HEK293T (cell line): ENCODE measurements around the gene GABRR3.

ENCODE experiments used
- CTBP1 ChIP-seq: fragments of 450-650 bp; IDR thresholded peaks from 2 replicates; pipeline ENCODE4 v1.6.1; 2016; ENCODE audit warnings: borderline replicate concordance
- ELF4 ChIP-seq: fragments of 450-650 bp; IDR thresholded peaks from 2 replicates; pipeline ENCODE4 v1.6.1; 2017; ENCODE audit warnings: antibody characterized with exemption
- FOXA1 ChIP-seq: fragments of 450-650 bp; IDR thresholded peaks from 2 replicates; pipeline ENCODE4 v1.6.1; 2016; ENCODE audit warnings: mild to moderate bottlenecking
- FOXK2 ChIP-seq: fragments of 450-650 bp; IDR thresholded peaks from 2 replicates; pipeline ENCODE4 v1.6.1; 2016; ENCODE audit warnings: mild to moderate bottlenecking
- FOXM1 ChIP-seq: fragments of 450-650 bp; IDR thresholded peaks from 2 replicates; pipeline ENCODE4 v1.6.1; 2017; ENCODE audit warnings: mild to moderate bottlenecking, borderline replicate concordance
- LEF1 ChIP-seq: fragments of 450-650 bp; IDR thresholded peaks from 2 replicates; pipeline ENCODE4 v1.6.1; 2017; ENCODE audit warnings: mild to moderate bottlenecking, borderline replicate concordance
- PKNOX1 ChIP-seq: fragments of 450-650 bp; IDR thresholded peaks from 2 replicates; pipeline ENCODE4 v1.6.1; 2016
- SP1 ChIP-seq: fragments of 450-650 bp; IDR thresholded peaks from 2 replicates; pipeline ENCODE4 v1.6.1; 2017
- TARDBP ChIP-seq: fragments of 450-650 bp; IDR thresholded peaks from 2 replicates; pipeline ENCODE4 v1.6.1; 2016
- ZNF384 ChIP-seq: fragments of 450-650 bp; IDR thresholded peaks from 2 replicates; pipeline ENCODE4 v1.6.1; 2016

- no peak for TF ChIP-seq FOXK2
- TF ChIP-seq SP1 = no peak
- TF ChIP-seq LEF1 = no peak
- TF ChIP-seq FOXM1 = no peak
- TF ChIP-seq ELF4 = no peak
- no peak for TF ChIP-seq ZNF384
- TF ChIP-seq CTBP1 = no peak
- no peak for TF ChIP-seq FOXA1
- no peak for TF ChIP-seq TARDBP
- no peak for TF ChIP-seq PKNOX1
Measured at GRCh38 chr3:97937205-97937604, 97.9 kb downstream of the GABRR3 start.
